Measurements from ENCODE around the gene PARN. TPM values are rescaled to one million over a fixed set of nuclear protein-coding genes. Genes with fewer than 3 reads are reported as not detected.

The PARN gene
- total and polyA plus RNA-seq, 2 of the 4 experiments (the other 2 are of a cell fraction) = 24.6 to 25.1 TPM

- no peak overlapping the region for H2BK5ac ChIP-seq (ENCODE audit: low read depth, low read length, poor library complexity, severe bottlenecking)
- WGBS, 2 experiments (ENCODE audit: extremely low coverage in 2 of 2, insufficient read length in 1 of 2) = 100% methylated on average over 2 of the region's 6 CpGs; no CpG with 5 or more reads in 1 of the 2 experiments
- dilution Hi-C loops (cut with HindIII; ENCODE audit: low sequenced_read_pairs, unreplicated experiment) (no loop called here), in situ Hi-C loops (cut with MboI; ENCODE audit: low sequenced_read_pairs) (no loop called here), intact Hi-C loops (cut with micrococcal nuclease) (no loop called here)
- no peaks in the 10 kb centered on the region for H3K9me3 ChIP-seq (ENCODE audit: control insufficient read depth, insufficient read depth, low read length)
- H3K79me1 ChIP-seq (ENCODE audit: low read depth in 1 of 2, low read length in 2 of 2) = peaks cover 0 to 18% of the 10 kb centered on the region in 2 experiments; a peak in 2 of 4 replicates
- no peak overlapping the region for H3K9ac ChIP-seq (ENCODE audit: low read depth, low read length)
- peaks cover 19% of the 10 kb centered on the region for H3K9me1 ChIP-seq (ENCODE audit: insufficient read depth, low read length)
- no peak overlapping the region for H4K8ac ChIP-seq (ENCODE audit: low read depth in 2 of 2, low read length in 2 of 2)
- H4K20me1 ChIP-seq (ENCODE audit: insufficient read depth, low read length) = no peaks in the 10 kb centered on the region; the same call in 1 of the 2 replicates
- H3K27me3 ChIP-seq (ENCODE audit: control insufficient read depth, insufficient read depth, low read length) = no peaks in the 10 kb centered on the region
- ATAC-seq (ENCODE audit: low read depth) (no peak), DNase-seq (no peak)
- TF ChIP-seq CTCF (conservative IDR thresholded peaks at IDR 0.05; ENCODE audit: low read depth, low read length) (no peak), MAFK (IDR thresholded peaks at IDR 0.05; ENCODE audit: low read depth, low read length) (no peak)
- H3K23ac ChIP-seq (ENCODE audit: low read depth, low read length) = no peak overlapping the region
- H4K91ac ChIP-seq (ENCODE audit: insufficient read depth, low read depth, low read length) = no peak overlapping the region
- H2AFZ ChIP-seq (replicated peaks; ENCODE audit: low read length, poor library complexity) = no peak overlapping the region
- no peak overlapping the region for H3K18ac ChIP-seq (ENCODE audit: low read depth, low read length)
- ChIA-PET POLR2A (ENCODE audit: unreplicated experiment) (no interaction called here), CTCF (no interaction called here)
- peaks cover 17% of the 10 kb centered on the region for H3K4me1 ChIP-seq (ENCODE audit: control insufficient read depth, insufficient read depth, low read length)
- no peak overlapping the region for H4K5ac ChIP-seq (ENCODE audit: low read depth, low read length)
- peak overlapping the region; percentile 48 for H2AK9ac ChIP-seq (replicated peaks; ENCODE audit: low read depth, low read length, poor library complexity)
- H3K27ac ChIP-seq (ENCODE audit: insufficient read depth, low read length) = no peak overlapping the region
- H2BK120ac ChIP-seq (ENCODE audit: low read depth, low read length) = no peak overlapping the region
- no peak overlapping the region for H2BK20ac ChIP-seq (ENCODE audit: low read depth, low read length)
- no peak overlapping the region for H3K14ac ChIP-seq (replicated peaks; ENCODE audit: low read depth, low read length)
- peaks cover 7% of the 10 kb centered on the region for H3K36me3 ChIP-seq (ENCODE audit: control insufficient read depth, insufficient read depth, low read length)
- H3K4me3 ChIP-seq (ENCODE audit: insufficient read depth, low read depth, low read length) = no peak overlapping the region
- peak overlapping the region; percentile 27; the same call in 1 of the 2 replicates for H2AK5ac ChIP-seq (ENCODE audit: low read depth, low read length)
- H3K56ac ChIP-seq (ENCODE audit: extremely low read depth, insufficient read depth, low read length) = no peak overlapping the region
- H3K4ac ChIP-seq (ENCODE audit: low read depth, low read length) = no peak overlapping the region
- no peak overlapping the region for H2BK15ac ChIP-seq (ENCODE audit: low read depth, low read length)
- H3K4me2 ChIP-seq (ENCODE audit: low read depth, low read length) = no peak overlapping the region
- BruUV-seq (replicated peaks) = no TSS peak
These were observed 146.2 kb downstream of the PARN start for GRCh38 chr16:14483819-14484385.
